Neural cell (in vitro differentiated cells): ENCODE data around the gene CLEC16A.

Experiments used
- EP300 ChIP-seq: fragments of 450-650 bp; conservative IDR thresholded peaks from 2 replicates; pipeline ENCODE4 v1.6.1; 2014; ENCODE audit warnings: antibody characterized with exemption, mild to moderate bottlenecking, moderate library complexity; ENCODE audit not compliant: poor library complexity, severe bottlenecking
- EZH2 ChIP-seq: fragments of 200-600, 300-800 bp; shearing (Covaris generic), sonication (generic); IDR thresholded peaks from 2 replicates; pipeline ENCODE4 v1.6.1; 2014; ENCODE audit warnings: antibody characterized with exemption, low read length, borderline replicate concordance, mild to moderate bottlenecking; ENCODE audit not compliant: insufficient read depth, poor library complexity, severe bottlenecking
- POLR2AphosphoS5 ChIP-seq: IDR thresholded peaks from 2 replicates; pipeline ENCODE4 v1.6.1; 2012
- RAD21 ChIP-seq: fragments of 450-650 bp; conservative IDR thresholded peaks from 2 replicates; pipeline ENCODE4 v1.6.1; 2014; ENCODE audit warnings: antibody characterized with exemption, mild to moderate bottlenecking, moderate library complexity
- SMC3 ChIP-seq: fragments of 450-650 bp; conservative IDR thresholded peaks from 2 replicates; pipeline ENCODE4 v1.6.1; 2014; ENCODE audit warnings: antibody characterized with exemption, mild to moderate bottlenecking, moderate library complexity; ENCODE audit not compliant: poor library complexity
- TAF1 ChIP-seq: IDR thresholded peaks from 2 replicates; pipeline ENCODE4 v1.6.1; 2012; ENCODE audit warnings: low read depth
- TF ChIP-seq, protein P1 (sequence below): fragments of 450-650 bp; IDR thresholded peaks from 2 replicates; pipeline ENCODE4 v1.5.1; 2014; ENCODE audit warnings: antibody characterized with exemption, mild to moderate bottlenecking, moderate library complexity; ENCODE audit not compliant: poor library complexity, severe bottlenecking
- TF ChIP-seq, protein P2 (sequence below): IDR thresholded peaks from 2 replicates; pipeline ENCODE4 v1.6.1; 2012; ENCODE audit warnings: borderline replicate concordance

DNA sequence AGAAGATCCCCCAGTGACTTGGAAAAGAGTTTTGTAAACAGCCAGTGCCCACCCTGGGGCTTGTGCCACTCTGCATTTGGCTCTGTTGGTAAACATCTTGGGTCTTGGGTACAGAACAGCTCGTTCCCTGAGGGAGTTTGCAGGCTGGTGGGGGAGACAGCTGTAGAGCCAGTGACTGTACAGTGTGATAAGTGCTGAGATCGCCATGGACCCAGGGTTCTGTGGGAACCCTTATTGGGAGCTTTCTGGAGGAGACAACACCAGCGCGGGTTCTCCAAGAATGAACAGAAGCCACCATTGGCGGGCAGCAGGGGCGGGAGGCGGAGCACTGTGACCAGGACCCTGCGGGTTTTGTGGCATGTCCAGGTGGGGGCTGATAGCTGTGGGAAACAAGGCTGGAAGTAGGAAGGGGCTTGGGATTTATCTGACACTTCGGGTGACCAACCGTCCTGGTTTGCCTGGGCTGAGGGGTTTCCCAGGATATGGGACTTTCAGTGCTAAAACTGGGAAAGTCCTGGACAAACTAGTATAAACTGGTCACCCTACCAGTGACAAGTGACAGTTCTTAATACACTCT is 2.9 kb downstream of the CLEC16A start:
- no peak for TF ChIP-seq EZH2
- TF ChIP-seq, protein P1, sequence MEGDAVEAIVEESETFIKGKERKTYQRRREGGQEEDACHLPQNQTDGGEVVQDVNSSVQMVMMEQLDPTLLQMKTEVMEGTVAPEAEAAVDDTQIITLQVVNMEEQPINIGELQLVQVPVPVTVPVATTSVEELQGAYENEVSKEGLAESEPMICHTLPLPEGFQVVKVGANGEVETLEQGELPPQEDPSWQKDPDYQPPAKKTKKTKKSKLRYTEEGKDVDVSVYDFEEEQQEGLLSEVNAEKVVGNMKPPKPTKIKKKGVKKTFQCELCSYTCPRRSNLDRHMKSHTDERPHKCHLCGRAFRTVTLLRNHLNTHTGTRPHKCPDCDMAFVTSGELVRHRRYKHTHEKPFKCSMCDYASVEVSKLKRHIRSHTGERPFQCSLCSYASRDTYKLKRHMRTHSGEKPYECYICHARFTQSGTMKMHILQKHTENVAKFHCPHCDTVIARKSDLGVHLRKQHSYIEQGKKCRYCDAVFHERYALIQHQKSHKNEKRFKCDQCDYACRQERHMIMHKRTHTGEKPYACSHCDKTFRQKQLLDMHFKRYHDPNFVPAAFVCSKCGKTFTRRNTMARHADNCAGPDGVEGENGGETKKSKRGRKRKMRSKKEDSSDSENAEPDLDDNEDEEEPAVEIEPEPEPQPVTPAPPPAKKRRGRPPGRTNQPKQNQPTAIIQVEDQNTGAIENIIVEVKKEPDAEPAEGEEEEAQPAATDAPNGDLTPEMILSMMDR = no peak
- no peak for TF ChIP-seq EP300
- no peak for TF ChIP-seq POLR2AphosphoS5
- no peak for TF ChIP-seq TAF1
- TF ChIP-seq, protein P2, sequence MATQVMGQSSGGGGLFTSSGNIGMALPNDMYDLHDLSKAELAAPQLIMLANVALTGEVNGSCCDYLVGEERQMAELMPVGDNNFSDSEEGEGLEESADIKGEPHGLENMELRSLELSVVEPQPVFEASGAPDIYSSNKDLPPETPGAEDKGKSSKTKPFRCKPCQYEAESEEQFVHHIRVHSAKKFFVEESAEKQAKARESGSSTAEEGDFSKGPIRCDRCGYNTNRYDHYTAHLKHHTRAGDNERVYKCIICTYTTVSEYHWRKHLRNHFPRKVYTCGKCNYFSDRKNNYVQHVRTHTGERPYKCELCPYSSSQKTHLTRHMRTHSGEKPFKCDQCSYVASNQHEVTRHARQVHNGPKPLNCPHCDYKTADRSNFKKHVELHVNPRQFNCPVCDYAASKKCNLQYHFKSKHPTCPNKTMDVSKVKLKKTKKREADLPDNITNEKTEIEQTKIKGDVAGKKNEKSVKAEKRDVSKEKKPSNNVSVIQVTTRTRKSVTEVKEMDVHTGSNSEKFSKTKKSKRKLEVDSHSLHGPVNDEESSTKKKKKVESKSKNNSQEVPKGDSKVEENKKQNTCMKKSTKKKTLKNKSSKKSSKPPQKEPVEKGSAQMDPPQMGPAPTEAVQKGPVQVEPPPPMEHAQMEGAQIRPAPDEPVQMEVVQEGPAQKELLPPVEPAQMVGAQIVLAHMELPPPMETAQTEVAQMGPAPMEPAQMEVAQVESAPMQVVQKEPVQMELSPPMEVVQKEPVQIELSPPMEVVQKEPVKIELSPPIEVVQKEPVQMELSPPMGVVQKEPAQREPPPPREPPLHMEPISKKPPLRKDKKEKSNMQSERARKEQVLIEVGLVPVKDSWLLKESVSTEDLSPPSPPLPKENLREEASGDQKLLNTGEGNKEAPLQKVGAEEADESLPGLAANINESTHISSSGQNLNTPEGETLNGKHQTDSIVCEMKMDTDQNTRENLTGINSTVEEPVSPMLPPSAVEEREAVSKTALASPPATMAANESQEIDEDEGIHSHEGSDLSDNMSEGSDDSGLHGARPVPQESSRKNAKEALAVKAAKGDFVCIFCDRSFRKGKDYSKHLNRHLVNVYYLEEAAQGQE = no peak
- no peak for TF ChIP-seq SMC3
- TF ChIP-seq RAD21 = no peak
